Tibial nerve (tissue), 4 donors: ENCODE measurements around the gene UPB1. TPM values are rescaled to one million over a fixed set of nuclear protein-coding genes. Genes with fewer than 3 reads are reported as not detected.
A peak's percentile ranks its signal among the peaks of the same experiment; 100 is the strongest.

Experiments
- DNase-seq, 2 donors: peaks; one replicate each; pipeline ENCODE4 v3.0.0-alpha.2; 2019; ENCODE audit warnings: low spot score in 2 of 2
- H3K27ac ChIP-seq, 4 donors: fragments of 200-600 bp; sonication (generic) in 3 of 4; one replicate each; pipeline ENCODE4 v1.5.1; 2017 to 2019; ENCODE audit warnings: mild to moderate bottlenecking in 1 of 4
- H3K27me3 ChIP-seq, 2 donors: fragments of 200-600 bp; sonication (generic) in 1 of 2; one replicate each; pipeline versions ENCODE4 v1.5.1 to v1.6.0; 2017 to 2019
- H3K36me3 ChIP-seq, 3 donors: fragments of 200-600 bp; sonication (generic); one replicate each; pipeline ENCODE4 v1.5.1; 2018 to 2019
- H3K4me1 ChIP-seq, 4 donors: fragments of 200-600 bp; sonication (generic) in 3 of 4; one replicate each; pipeline ENCODE4 v1.5.1; 2017 to 2019
- H3K4me3 ChIP-seq, 4 donors: fragments of 200-600 bp; sonication (generic) in 3 of 4; one replicate each; pipeline ENCODE4 v1.5.1; 2017 to 2019; ENCODE audit warnings: mild to moderate bottlenecking in 1 of 4, moderate library complexity in 1 of 4
- H3K9me3 ChIP-seq, 4 donors: fragments of 200-600 bp; sonication (generic) in 3 of 4; one replicate each; pipeline ENCODE4 v1.5.1; 2017 to 2019
- EP300 ChIP-seq, 2 donors: sonication (generic); formaldehyde crosslinking; IDR thresholded peaks; one replicate each; pipeline ENCODE4 v1.6.1; 2017; ENCODE audit warnings: antibody characterized with exemption in 2 of 2, mild to moderate bottlenecking in 1 of 2
- POLR2A ChIP-seq, 2 donors: fragments of 450-650 bp; IDR thresholded peaks; one replicate each; pipeline ENCODE4 v1.6.1; 2017; ENCODE audit warnings: antibody characterized with exemption in 2 of 2, mild to moderate bottlenecking in 2 of 2, moderate library complexity in 2 of 2
- WGBS, 2 donors: methylation state at CpG; one replicate each; pipeline ENCODE4 v1.1.5; 2018; 5-methylcytosine and 5-hydroxymethylcytosine counted together
- total RNA-seq, 4 donors: library from RNA; depleted of rRNA; stranded (reverse); fragments of >200 nt; gene quantifications; one replicate each; pipeline ENCODE4 v1.1.0, GENCODE V29; 2016
- TF ChIP-seq, protein P1 (sequence below), 5 experiments: fragments of 200-600 bp in 3 of 5; fragments of 450-650 bp in 2 of 5; sonication (generic) in 3 of 5; IDR thresholded peaks; one replicate each; pipeline ENCODE4 v1.5.1; 2016 to 2019; ENCODE audit warnings: antibody characterized with exemption in 5 of 5, mild to moderate bottlenecking in 3 of 5, moderate library complexity in 2 of 5

Gene UPB1
- total RNA-seq, 4 donors from 2014 or later, result 0.44 to 0.98 (median 0.63) TPM; not detected in 1

DNA sequence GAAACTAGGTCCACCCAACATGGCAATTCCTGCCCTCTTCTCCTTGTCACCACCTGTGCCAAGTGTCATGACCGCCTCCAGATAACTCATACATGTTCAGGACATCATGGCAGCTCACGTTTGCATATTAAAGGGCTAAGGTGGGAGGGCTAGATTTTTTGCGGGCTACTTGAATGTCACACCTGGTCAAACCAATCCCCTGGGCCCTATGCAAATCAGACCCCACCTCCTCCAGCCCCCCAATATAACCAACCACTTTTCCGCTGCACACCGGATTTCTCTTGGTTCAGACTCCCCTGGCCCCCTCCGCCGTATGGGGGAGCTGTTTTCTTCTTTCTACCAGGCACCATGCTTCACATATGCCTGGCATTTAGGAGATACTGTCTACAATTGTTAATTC is 12.6 kb downstream of the UPB1 start:
- DNase-seq, result no peak
- Histone ChIP-seq H3K4me3 (no peak overlapping the region), H3K9me3 (no peaks in the 10 kb centered on the region), H3K36me3 (no peaks in the 10 kb centered on the region), H3K27ac (no peak overlapping the region), H3K4me1 (peaks cover 0 to 39% (median 13%) of the 10 kb centered on the region in 4 donors), H3K27me3 (no peaks in the 10 kb centered on the region)
- 58 to 73% methylated on average over 7 of the region's 7 CpGs for WGBS, 2 donors
- TF ChIP-seq, protein P1, sequence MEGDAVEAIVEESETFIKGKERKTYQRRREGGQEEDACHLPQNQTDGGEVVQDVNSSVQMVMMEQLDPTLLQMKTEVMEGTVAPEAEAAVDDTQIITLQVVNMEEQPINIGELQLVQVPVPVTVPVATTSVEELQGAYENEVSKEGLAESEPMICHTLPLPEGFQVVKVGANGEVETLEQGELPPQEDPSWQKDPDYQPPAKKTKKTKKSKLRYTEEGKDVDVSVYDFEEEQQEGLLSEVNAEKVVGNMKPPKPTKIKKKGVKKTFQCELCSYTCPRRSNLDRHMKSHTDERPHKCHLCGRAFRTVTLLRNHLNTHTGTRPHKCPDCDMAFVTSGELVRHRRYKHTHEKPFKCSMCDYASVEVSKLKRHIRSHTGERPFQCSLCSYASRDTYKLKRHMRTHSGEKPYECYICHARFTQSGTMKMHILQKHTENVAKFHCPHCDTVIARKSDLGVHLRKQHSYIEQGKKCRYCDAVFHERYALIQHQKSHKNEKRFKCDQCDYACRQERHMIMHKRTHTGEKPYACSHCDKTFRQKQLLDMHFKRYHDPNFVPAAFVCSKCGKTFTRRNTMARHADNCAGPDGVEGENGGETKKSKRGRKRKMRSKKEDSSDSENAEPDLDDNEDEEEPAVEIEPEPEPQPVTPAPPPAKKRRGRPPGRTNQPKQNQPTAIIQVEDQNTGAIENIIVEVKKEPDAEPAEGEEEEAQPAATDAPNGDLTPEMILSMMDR (IDR thresholded peaks at IDR 0.05), result no peak
- TF ChIP-seq POLR2A (IDR thresholded peaks at IDR 0.05) (no peak), EP300 (IDR thresholded peaks at IDR 0.05) (no peak)

- Histone ChIP-seq H3K9me3 (no peaks in the 10 kb centered on the region), H3K4me3 (no peak overlapping the region), H3K27me3 (no peaks in the 10 kb centered on the region), H3K27ac (no peak overlapping the region), H3K4me1 (peaks cover 0 to 34% (median 14%) of the 10 kb centered on the region in 4 donors), H3K36me3 (no peaks in the 10 kb centered on the region)
- 46 to 55% methylated on average over 10 of the region's 10 CpGs for WGBS, 2 donors
- TF ChIP-seq, protein P1 (IDR thresholded peaks at IDR 0.05), result no peak
- TF ChIP-seq EP300 (IDR thresholded peaks at IDR 0.05), result peak in 1 of 2 donors; percentile 62
- no peak for DNase-seq
These were observed 15.8 kb downstream of the UPB1 start for GRCh38 chr22:24510637-24511625.

DNA sequence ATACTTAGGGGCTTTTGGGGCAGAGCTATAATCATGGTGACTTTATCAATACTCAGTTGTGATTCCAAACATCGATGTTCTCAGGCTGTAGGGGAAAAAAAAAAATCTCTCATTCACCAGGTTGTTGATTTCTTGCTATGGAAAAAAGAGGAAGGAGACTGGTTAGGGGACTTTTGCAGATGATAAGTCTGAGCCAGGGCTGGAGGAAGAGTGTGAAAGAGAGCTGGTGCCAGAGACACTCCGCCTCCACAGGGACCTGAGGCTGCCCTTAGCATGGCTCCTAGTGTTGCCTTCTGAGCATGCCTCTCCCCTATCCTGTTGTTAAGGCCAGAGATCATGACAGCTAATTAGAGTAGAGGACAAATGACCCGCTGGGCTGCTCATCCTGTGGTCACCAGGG is 16.9 kb downstream of the UPB1 start:
- Histone ChIP-seq H3K36me3 (no peaks in the 10 kb centered on the region), H3K27ac (no peak overlapping the region), H3K9me3 (no peaks in the 10 kb centered on the region), H3K4me3 (no peak overlapping the region), H3K27me3 (no peaks in the 10 kb centered on the region), H3K4me1 (peaks cover 0 to 32% (median 14%) of the 10 kb centered on the region in 4 donors)
- DNase-seq, result no peak
- no peak for TF ChIP-seq EP300 (IDR thresholded peaks at IDR 0.05)
- TF ChIP-seq POLR2A (IDR thresholded peaks at IDR 0.05), result no peak
- TF ChIP-seq, protein P1 (IDR thresholded peaks at IDR 0.05), result no peak
- WGBS, 2 donors, result 57 to 58% methylated on average over 3 of the region's 3 CpGs

- WGBS, 2 donors, result 88 to 92% methylated on average over 9 of the region's 9 CpGs
- H3K36me3 ChIP-seq, result no peaks in the 10 kb centered on the region
- no peaks in the 10 kb centered on the region for H3K27me3 ChIP-seq
- peaks cover 0 to 30% (median 11%) of the 10 kb centered on the region in 4 donors for H3K4me1 ChIP-seq
- H3K9me3 ChIP-seq, result no peaks in the 10 kb centered on the region
- no peak for DNase-seq
- no peak overlapping the region for H3K27ac ChIP-seq
- TF ChIP-seq POLR2A (IDR thresholded peaks at IDR 0.05), result no peak
- TF ChIP-seq EP300 (IDR thresholded peaks at IDR 0.05), result no peak
- TF ChIP-seq, protein P1 (IDR thresholded peaks at IDR 0.05), result no peak
- no peak overlapping the region for H3K4me3 ChIP-seq
These were observed 18.5 kb downstream of the UPB1 start for GRCh38 chr22:24513378-24514240.
